Measurements from ENCODE around the gene RAD51C.

GRCh38 chr17:58684003-58684402 lies 8.4 kb upstream of the RAD51C start:
- no peak for TF ChIP-seq REST (IDR thresholded peaks at IDR 0.05)
- no peak for TF ChIP-seq POLR2A (IDR thresholded peaks at IDR 0.05; ENCODE audit: low read length)
- TF ChIP-seq FOXS1 (CRISPR knock-in tag; IDR thresholded peaks at IDR 0.05), result no peak
- no peak for TF ChIP-seq JUN (IDR thresholded peaks at IDR 0.05)
- no peak for TF ChIP-seq RCOR1 (IDR thresholded peaks at IDR 0.05; ENCODE audit: low read depth, low read length)
- TF ChIP-seq PBX3 (IDR thresholded peaks at IDR 0.05), result no peak

Data from A549 (cell line).